GM12878 (cell line): ENCODE results near the gene TSHZ3. TPM values are rescaled to one million over a fixed set of nuclear protein-coding genes. Genes with fewer than 3 reads are reported as not detected.

ENCODE experiments used
- ATAC-seq: fragments of 200-7000 bp; cut with Tn5 transposase; 3 replicates; pipeline ENCODE4 v1.9.1; 2020; ENCODE audit warnings: mild to moderate bottlenecking, moderate library complexity
- BruUV-seq: library from RNA; stranded (reverse); fragments of 400-500 nt; replicated peaks from 2 replicates; lab custom pipeline; 2021; lab: Mats Ljungman, UMichigan
- CTCF ChIA-PET: fragments of 300-600 bp; sonication (Branson Sonifier 250); formaldehyde crosslinking; extraction: SDS; loops from one replicate; lab custom pipeline; 2021; ENCODE audit warnings: inconsistent platforms; lab: Yijun Ruan, JAX
- POLR2A ChIA-PET: fragments of 350-600 bp; formaldehyde crosslinking; extraction: SDS; loops from one replicate; lab custom pipeline; 2021; ENCODE audit warnings: inconsistent platforms; lab: Charles Lee
- RAD21 ChIA-PET: fragments of 300-600 bp; sonication (Branson Sonifier 250); formaldehyde crosslinking; loops from one replicate; lab custom pipeline; 2023; ENCODE audit warnings: antibody characterized with exemption; ENCODE audit not compliant: unreplicated experiment; lab: Charles Lee
- SMC1A ChIA-PET: fragments of 300-600 bp; sonication (Branson Sonifier 250); formaldehyde crosslinking; loops from one replicate; lab custom pipeline; 2023; ENCODE audit not compliant: unreplicated experiment, uncharacterized antibody; lab: Charles Lee
- DNase-seq: peaks from one replicate; pipeline ENCODE4 v3.0.0-alpha.2; 2011; ENCODE audit warnings: low read depth, low spot score
- FAIRE-seq: peaks from 3 replicates; lab custom pipeline; 2011; peaks lifted over from hg19 to GRCh38; lab: Jason Lieb, UNC
- H2AFZ ChIP-seq: 2 replicates; pipeline ENCODE4 v1.6.0; 2011; ENCODE audit warnings: low read depth, low read length, control low read depth; ENCODE audit not compliant: control insufficient read depth
- H3K27ac ChIP-seq: 2 replicates; pipeline ENCODE4 v1.5.1; 2011; ENCODE audit warnings: control low read depth; ENCODE audit not compliant: control insufficient read depth, insufficient read depth
- H3K27me3 ChIP-seq, 2 experiments: replicated peaks in 1 of 2; 2 replicates each; pipeline versions ENCODE4 v1.6.0 to v1.6.1; 2011; ENCODE audit warnings: low read length in 1 of 2; ENCODE audit not compliant: control insufficient read depth in 2 of 2, insufficient read depth in 2 of 2
- H3K36me3 ChIP-seq, 2 experiments: 2 replicates each; pipeline ENCODE4 v1.5.1; 2011; ENCODE audit warnings: low read length in 1 of 2; ENCODE audit not compliant: control insufficient read depth in 2 of 2, insufficient read depth in 2 of 2
- H3K4me1 ChIP-seq: 2 replicates; pipeline ENCODE4 v1.6.1; 2011; ENCODE audit warnings: mild to moderate bottlenecking, low read length, moderate library complexity, mixed read lengths; ENCODE audit not compliant: control insufficient read depth, insufficient read depth
- H3K4me2 ChIP-seq: 2 replicates; pipeline ENCODE4 v1.6.0; 2011; ENCODE audit warnings: control low read depth; ENCODE audit not compliant: control insufficient read depth, insufficient read depth
- H3K4me3 ChIP-seq: fragments of 200-600 bp; sonication (generic); 2 replicates; pipeline ENCODE4 v1.5.1; 2016
- H3K79me2 ChIP-seq: 2 replicates; pipeline ENCODE4 v1.6.0; 2011; ENCODE audit warnings: low read length; ENCODE audit not compliant: control insufficient read depth, insufficient read depth
- H3K9ac ChIP-seq: 2 replicates; pipeline ENCODE4 v1.8.0; 2011; ENCODE audit warnings: low read length, control low read depth, mixed read lengths; ENCODE audit not compliant: control insufficient read depth, insufficient read depth
- H3K9me3 ChIP-seq: replicated peaks from 3 replicates; pipeline ENCODE4 v1.5.1; 2011; ENCODE audit warnings: mild to moderate bottlenecking, low read length; ENCODE audit not compliant: control insufficient read depth, insufficient read depth
- H4K20me1 ChIP-seq: 2 replicates; pipeline ENCODE4 v1.6.0; 2011; ENCODE audit not compliant: control insufficient read depth, insufficient read depth
- BMI1 ChIP-seq: fragments of 450-650 bp; IDR thresholded peaks from 2 replicates; pipeline ENCODE4 v1.6.1; 2016; ENCODE audit warnings: mild to moderate bottlenecking, moderate library complexity, borderline replicate concordance
- CBX3 ChIP-seq: fragments of 200-600 bp; sonication (generic); IDR thresholded peaks from 2 replicates; pipeline ENCODE4 v1.6.1; 2016; ENCODE audit warnings: low read depth, borderline replicate concordance
- GABPA ChIP-seq: IDR thresholded peaks from 2 replicates; pipeline ENCODE4 v1.6.1; 2014; ENCODE audit warnings: antibody characterized with exemption, low read depth, mild to moderate bottlenecking, inconsistent platforms
- HDAC2 ChIP-seq: fragments of 200-600 bp; sonication (generic); IDR thresholded peaks from 2 replicates; pipeline ENCODE4 v1.6.1; 2017
- NFIC ChIP-seq: IDR thresholded peaks from 2 replicates; pipeline ENCODE4 v1.6.1; 2012; ENCODE audit warnings: low read depth, mild to moderate bottlenecking, inconsistent platforms, low read length, moderate library complexity
- NR2C1 ChIP-seq: fragments of 450-650 bp; IDR thresholded peaks from 2 replicates; pipeline ENCODE4 v1.6.1; 2017; ENCODE audit warnings: antibody characterized with exemption, mild to moderate bottlenecking, moderate library complexity
- RBBP5 ChIP-seq: fragments of 200-600 bp; sonication (generic); conservative IDR thresholded peaks from 2 replicates; pipeline ENCODE4 v1.6.1; 2016
- SUPT20H ChIP-seq: IDR thresholded peaks from 2 replicates; pipeline ENCODE4 v1.6.1; 2011; ENCODE audit warnings: low read depth, mild to moderate bottlenecking, low read length, moderate library complexity, borderline replicate concordance; ENCODE audit not compliant: control insufficient read depth
- SUZ12 ChIP-seq: fragments of 200-600 bp; sonication (generic); IDR thresholded peaks from one replicate; pipeline ENCODE4 v1.6.1; 2018; ENCODE audit warnings: antibody characterized with exemption, mild to moderate bottlenecking; ENCODE audit not compliant: unreplicated experiment
- ZNF207 ChIP-seq: fragments of 450-650 bp; IDR thresholded peaks from 2 replicates; pipeline ENCODE4 v1.6.1; 2014; ENCODE audit warnings: antibody characterized with exemption, mild to moderate bottlenecking, borderline replicate concordance
- WGBS: methylation state at CpG from one replicate; pipeline ENCODE4 v1.1.6; 2016; ENCODE audit warnings: low lambda C conversion rate; ENCODE audit not compliant: insufficient replicate concordance, insufficient coverage; ENCODE audit errors: missing lambda C conversion rate; 5-methylcytosine and 5-hydroxymethylcytosine counted together
- in situ Hi-C: fragments of 300-500 bp; cut with MboI; formaldehyde crosslinking; loops from 9 replicates; pipeline ENCODE4 v1.14.3; 2018; ENCODE audit warnings: mixed read lengths
- intact Hi-C: fragments of 100-400 bp; cut with micrococcal nuclease; formaldehyde crosslinking; loops from one replicate; pipeline ENCODE4 v1.14.2; 2022; ENCODE audit not compliant: unreplicated experiment
- polyA plus RNA-seq, 11 experiments: library from polyadenylated mRNA; depleted of rRNA in 4 of 11; unstranded in 6 of 11; stranded (reverse) in 5 of 11; fragments of >200 nt; fragmentation: Nextera tagmentation in 4 of 11; fragmentation: Illumina TruSeq in 1 of 11; extraction: Ambion mirVana in 4 of 11; extraction: Trizol in 1 of 11; gene quantifications; 1 replicate in 1 of 11; 2 replicates in 10 of 11; pipeline versions ENCODE4 v1.2.1 to v1.2.3, GENCODE V29; 2011 to 2016; ENCODE audit warnings: inconsistent platforms in 2 of 11, missing spikeins in 2 of 11, low read depth in 1 of 11
- total RNA-seq, 4 experiments: library from RNA; depleted of rRNA in 3 of 4; stranded (reverse); fragments of >200 nt in 3 of 4; fragmentation: Illumina TruSeq in 1 of 4; extraction: Trizol in 1 of 4; gene quantifications; 2 replicates each; pipeline versions ENCODE4 v1.2.1 to v1.2.3, GENCODE V29; 2013 to 2021

The TSHZ3 gene
- total and polyA plus RNA-seq, 10 of the 15 experiments (the other 5 are each of a cell fraction or from before 2014, with no cell fraction given): 0.23 TPM; not detected in 9

DNA sequence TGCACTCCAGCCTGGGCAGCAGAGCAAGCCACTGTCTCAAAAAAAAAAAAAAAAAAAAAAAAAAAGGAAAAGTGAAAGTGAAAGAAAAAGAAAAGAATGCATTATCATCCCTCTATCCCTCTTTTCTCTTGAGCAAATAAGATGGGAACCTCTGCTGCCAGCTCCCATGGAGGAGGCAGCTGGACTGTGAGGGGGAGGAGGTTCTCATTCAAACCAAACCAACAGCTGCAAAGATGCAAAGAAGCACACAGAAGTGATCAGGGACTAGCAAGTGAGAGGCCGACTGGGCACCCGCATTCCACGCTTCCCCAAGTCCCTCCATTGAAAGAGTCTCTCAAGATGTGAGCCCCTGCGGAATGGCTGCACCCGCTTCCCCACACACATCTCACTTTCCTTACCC lies 63.5 kb downstream of the TSHZ3 start:
- H3K4me1 ChIP-seq: no peaks in the 10 kb centered on the region
- intact Hi-C loops: no loop called here
- TF ChIP-seq NFIC (no peak), CBX3 (no peak)
- TF ChIP-seq, all 136 proteins: peak for 0
- Histone ChIP-seq H3K79me2 (no peaks in the 10 kb centered on the region), H3K9ac (no peak overlapping the region), H3K27ac (no peak overlapping the region), H3K9me3 (no peaks in the 10 kb centered on the region; the same call in 2 of the 3 replicates), H4K20me1 (no peaks in the 10 kb centered on the region), H3K36me3 (no peaks in the 10 kb centered on the region), H3K4me2 (no peak overlapping the region), H2AFZ (no peak overlapping the region), H3K27me3 (no peaks in the 10 kb centered on the region), H3K4me3 (no peak overlapping the region)
- POLR2A ChIA-PET: no interaction called here
- WGBS: 21% methylated on average over 3 of the region's 5 CpGs
- DNase-seq (no peak), FAIRE-seq (no peak), ATAC-seq (no peak)
- SMC1A ChIA-PET: no interaction called here
- CTCF ChIA-PET: no interaction called here
- BruUV-seq: no TSS peak
- in situ Hi-C loops: no loop called here
- RAD21 ChIA-PET: no interaction called here

DNA sequence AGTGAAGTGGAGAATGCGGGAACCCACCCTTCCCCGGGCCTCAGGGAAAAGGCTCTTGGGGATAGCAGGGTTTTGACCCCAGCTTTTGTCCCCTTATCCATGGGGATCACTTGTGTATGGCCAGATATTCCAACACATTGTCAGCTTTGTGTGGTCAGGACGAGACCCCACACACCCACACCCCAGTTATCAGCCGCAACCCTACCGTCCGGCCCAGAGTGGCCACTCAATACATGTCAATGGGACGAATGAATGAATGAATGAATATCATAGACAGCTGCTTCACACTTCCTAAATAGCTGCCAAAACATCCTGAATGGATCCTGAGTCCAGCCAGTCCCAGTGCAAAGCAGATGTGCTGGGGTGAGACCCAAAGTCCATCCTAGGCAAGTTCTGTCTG lies 64.6 kb downstream of the TSHZ3 start:
- intact Hi-C loops: no loop called here
- no peaks in the 10 kb centered on the region for H3K36me3 ChIP-seq
- H3K27me3 ChIP-seq: no peaks in the 10 kb centered on the region
- H4K20me1 ChIP-seq: no peaks in the 10 kb centered on the region
- no peaks in the 10 kb centered on the region for H3K4me1 ChIP-seq
- ChIA-PET SMC1A (no interaction called here), CTCF (no interaction called here), POLR2A (no interaction called here), RAD21 (no interaction called here)
- no peaks in the 10 kb centered on the region for H3K79me2 ChIP-seq
- ATAC-seq (no peak), FAIRE-seq (no peak), DNase-seq (no peak)
- no peak overlapping the region for H3K4me3 ChIP-seq
- no peaks in the 10 kb centered on the region; the same call in 2 of the 3 replicates for H3K9me3 ChIP-seq
- in situ Hi-C loops: no loop called here
- whole genome bisulfite sequencing: 44% methylated on average over 7 of the region's 7 CpGs
- H3K9ac ChIP-seq: no peak overlapping the region
- TF ChIP-seq SUPT20H: no peak
- TF ChIP-seq RBBP5: no peak
- TF ChIP-seq HDAC2: no peak
- no peak for TF ChIP-seq GABPA
- TF ChIP-seq ZNF207: no peak
- no peak for TF ChIP-seq NR2C1
- TF ChIP-seq SUZ12: no peak
- no peak for TF ChIP-seq BMI1
- no peak overlapping the region for H3K27ac ChIP-seq
- H3K4me2 ChIP-seq: no peak overlapping the region
- BruUV-seq: no TSS peak
- no peak overlapping the region for H2AFZ ChIP-seq
